ENCODE data around the gene PCDHGB3.
"Not testable (repeated sequence)": the region's sequence is repeated elsewhere in the genome, so short reads cannot be mapped to it uniquely, and the experiment has no call there.

The PCDHGB3 gene

DNA sequence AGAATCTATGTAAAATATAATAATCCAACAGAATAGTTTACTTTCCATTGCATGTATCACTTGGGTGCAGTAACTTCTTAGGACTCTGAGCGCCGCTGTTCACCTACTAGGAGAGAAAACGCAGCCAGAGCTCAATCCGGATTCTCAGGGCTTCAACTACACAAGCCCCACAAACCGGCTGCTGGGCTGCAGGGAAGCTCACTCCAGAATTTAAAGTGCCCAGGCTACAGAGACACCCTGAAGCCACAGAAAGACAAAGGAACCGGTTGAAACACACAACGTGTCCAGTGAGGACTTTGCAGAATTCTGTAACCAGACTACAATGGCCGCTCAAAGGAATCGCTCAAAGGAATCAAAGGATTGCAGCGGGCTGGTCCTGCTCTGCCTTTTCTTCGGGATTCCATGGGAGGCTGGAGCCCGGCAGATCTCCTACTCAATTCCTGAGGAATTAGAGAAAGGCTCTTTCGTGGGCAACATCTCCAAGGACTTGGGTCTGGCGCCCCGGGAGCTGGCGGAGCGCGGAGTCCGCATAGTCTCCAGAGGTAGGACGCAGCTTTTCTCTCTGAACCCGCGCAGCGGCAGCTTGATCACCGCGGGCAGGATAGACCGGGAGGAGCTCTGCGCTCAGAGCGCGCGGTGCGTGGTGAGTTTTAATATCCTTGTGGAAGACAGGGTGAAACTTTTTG, 43.0 kb downstream of the PCDHGB3 start, which contains the start of gene PCDHGA10:
PCDHGA10 (plus strand) TSS at position 134 of the 686 bp plus-strand sequence; CDS start at position 323, 189 bp downstream.
- Histone ChIP-seq H3K9ac (ENCODE audit: low read length) (peak within 1 kb of the TSS; percentile 74), H3K4ac (ENCODE audit: low read depth, low read length) (no peak within 1 kb of the TSS), H3K4me3 (ENCODE audit: low read length) (peak within 1 kb of the TSS; percentile 64), H3K4me2 (ENCODE audit: low read length) (peak within 1 kb of the TSS; percentile 37), H3K79me2 (ENCODE audit: control insufficient read depth, insufficient read depth, low read length) (no peaks in the 10 kb centered on the region), H4K5ac (ENCODE audit: low read length) (no peak within 1 kb of the TSS), H2BK15ac (replicated peaks; ENCODE audit: low read depth) (no peak within 1 kb of the TSS), H4K8ac (ENCODE audit: low read depth, low read length) (no peak within 1 kb of the TSS), H2AK5ac (ENCODE audit: low read length) (no peak within 1 kb of the TSS), H3K23ac (ENCODE audit: low read length) (no peak within 1 kb of the TSS), H3K4me1 (ENCODE audit: control insufficient read depth, low read depth, low read length) (no peaks in the 10 kb centered on the region), H2BK120ac (ENCODE audit: low read depth, low read length) (no peak within 1 kb of the TSS), H3K18ac (ENCODE audit: low read length) (no peak within 1 kb of the TSS), H3K56ac (ENCODE audit: low read length) (peak within 1 kb of the TSS; percentile 81), H2BK5ac (ENCODE audit: low read length) (no peak within 1 kb of the TSS), H3K27me3 (ENCODE audit: insufficient read depth, low read length, poor library complexity) (no peaks in the 10 kb centered on the region), H3K27ac (ENCODE audit: low read depth, low read length) (peak within 1 kb of the TSS; percentile 47), H3K79me1 (ENCODE audit: low read length) (no peaks in the 10 kb centered on the region), H3K36me3 (ENCODE audit: control insufficient read depth, insufficient read depth, low read length) (no peaks in the 10 kb centered on the region)
- peak; percentile 87 for DNase-seq
- WGBS (ENCODE audit: extremely low coverage, insufficient coverage, low lambda C conversion rate): no CpG with 5 or more reads among the region's 31 CpGs

DNA sequence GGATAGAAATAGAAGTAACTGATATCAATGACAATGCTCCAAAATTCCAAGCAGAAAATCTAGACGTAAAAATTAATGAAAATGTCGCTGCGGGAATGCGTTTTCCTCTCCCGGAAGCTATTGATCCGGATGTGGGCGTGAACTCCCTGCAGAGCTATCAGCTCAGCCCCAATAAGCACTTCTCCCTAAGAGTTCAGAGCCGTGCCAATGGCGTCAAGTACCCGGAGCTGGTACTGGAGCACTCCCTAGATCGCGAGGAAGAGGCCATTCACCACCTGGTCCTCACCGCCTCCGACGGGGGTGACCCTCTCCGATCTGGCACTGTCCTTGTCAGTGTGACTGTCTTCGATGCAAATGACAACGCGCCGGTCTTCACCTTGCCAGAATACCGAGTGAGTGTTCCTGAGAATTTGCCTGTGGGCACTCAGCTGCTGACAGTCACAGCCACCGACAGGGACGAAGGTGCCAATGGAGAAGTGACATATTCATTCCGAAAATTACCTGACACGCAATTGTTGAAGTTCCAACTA, 43.6 kb downstream of the PCDHGB3 start:
- Histone ChIP-seq H4K5ac (ENCODE audit: low read length) (no peak overlapping the region), H3K27ac (ENCODE audit: low read depth, low read length) (no peak overlapping the region), H3K4ac (ENCODE audit: low read depth, low read length) (no peak overlapping the region), H3K9ac (ENCODE audit: low read length) (peak overlapping the region; percentile 74), H3K56ac (ENCODE audit: low read length) (peak overlapping the region; percentile 81), H3K4me3 (ENCODE audit: low read length) (peak overlapping the region; percentile 64), H3K23ac (ENCODE audit: low read length) (no peak overlapping the region), H4K8ac (ENCODE audit: low read depth, low read length) (no peak overlapping the region), H2BK15ac (replicated peaks; ENCODE audit: low read depth) (no peak overlapping the region), H3K4me1 (ENCODE audit: control insufficient read depth, low read depth, low read length) (no peaks in the 10 kb centered on the region), H3K79me1 (ENCODE audit: low read length) (no peaks in the 10 kb centered on the region), H3K18ac (ENCODE audit: low read length) (no peak overlapping the region), H3K27me3 (ENCODE audit: insufficient read depth, low read length, poor library complexity) (no peaks in the 10 kb centered on the region), H3K36me3 (ENCODE audit: control insufficient read depth, insufficient read depth, low read length) (no peaks in the 10 kb centered on the region), H2AK5ac (ENCODE audit: low read length) (no peak overlapping the region), H3K4me2 (ENCODE audit: low read length) (peak overlapping the region; percentile 28), H2BK120ac (ENCODE audit: low read depth, low read length) (no peak overlapping the region), H2BK5ac (ENCODE audit: low read length) (no peak overlapping the region), H3K79me2 (ENCODE audit: control insufficient read depth, insufficient read depth, low read length) (no peaks in the 10 kb centered on the region)
- WGBS (ENCODE audit: extremely low coverage, insufficient coverage, low lambda C conversion rate): no CpG with 5 or more reads among the region's 25 CpGs
- DNase-seq: peak; percentile 48

DNA sequence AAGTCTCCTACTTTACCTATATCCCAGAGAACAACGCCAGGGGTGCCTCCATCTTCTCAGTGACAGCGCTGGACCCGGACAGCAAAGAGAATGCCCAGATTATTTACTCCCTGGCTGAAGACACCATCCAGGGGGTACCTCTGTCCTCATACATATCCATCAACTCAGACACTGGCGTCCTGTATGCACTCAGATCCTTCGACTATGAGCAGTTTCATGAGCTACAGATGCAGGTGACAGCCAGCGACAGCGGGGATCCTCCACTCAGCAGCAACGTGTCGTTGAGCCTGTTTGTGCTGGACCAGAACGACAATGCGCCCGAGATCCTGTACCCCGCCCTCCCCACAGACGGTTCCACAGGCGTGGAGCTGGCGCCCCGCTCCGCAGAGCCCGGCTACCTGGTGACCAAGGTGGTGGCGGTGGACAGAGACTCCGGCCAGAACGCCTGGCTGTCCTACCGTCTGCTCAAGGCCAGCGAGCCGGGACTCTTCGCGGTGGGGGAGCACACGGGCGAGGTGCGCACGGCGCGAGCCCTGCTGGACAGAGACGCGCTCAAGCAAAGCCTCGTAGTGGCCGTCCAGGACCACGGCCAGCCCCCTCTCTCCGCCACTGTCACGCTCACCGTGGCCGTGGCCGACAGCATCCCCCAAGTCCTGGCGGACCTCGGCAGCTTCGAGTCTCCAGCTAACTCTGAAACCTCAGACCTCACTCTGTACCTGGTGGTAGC, 44.7 kb downstream of the PCDHGB3 start:
- not testable (repeated sequence) for H3K23ac ChIP-seq (ENCODE audit: low read length); H3K4me2 ChIP-seq (ENCODE audit: low read length); H2BK15ac ChIP-seq (replicated peaks; ENCODE audit: low read depth); DNase-seq; H3K4ac ChIP-seq (ENCODE audit: low read depth, low read length); H4K5ac ChIP-seq (ENCODE audit: low read length); H3K27me3 ChIP-seq (ENCODE audit: insufficient read depth, low read length, poor library complexity); H2BK120ac ChIP-seq (ENCODE audit: low read depth, low read length); H3K18ac ChIP-seq (ENCODE audit: low read length); H3K36me3 ChIP-seq (ENCODE audit: control insufficient read depth, insufficient read depth, low read length); H3K79me1 ChIP-seq (ENCODE audit: low read length); H3K9ac ChIP-seq (ENCODE audit: low read length); H2BK5ac ChIP-seq (ENCODE audit: low read length); H3K56ac ChIP-seq (ENCODE audit: low read length); H3K79me2 ChIP-seq (ENCODE audit: control insufficient read depth, insufficient read depth, low read length); H3K27ac ChIP-seq (ENCODE audit: low read depth, low read length); H2AK5ac ChIP-seq (ENCODE audit: low read length); H3K4me3 ChIP-seq (ENCODE audit: low read length); H3K4me1 ChIP-seq (ENCODE audit: control insufficient read depth, low read depth, low read length); H4K8ac ChIP-seq (ENCODE audit: low read depth, low read length)
- no CpG with 5 or more reads among the region's 46 CpGs for WGBS (ENCODE audit: extremely low coverage, insufficient coverage, low lambda C conversion rate)

- H2BK15ac ChIP-seq (replicated peaks; ENCODE audit: low read depth); H2BK120ac ChIP-seq (ENCODE audit: low read depth, low read length); H3K56ac ChIP-seq (ENCODE audit: low read length); H2BK5ac ChIP-seq (ENCODE audit: low read length); DNase-seq; H3K23ac ChIP-seq (ENCODE audit: low read length); H3K36me3 ChIP-seq (ENCODE audit: control insufficient read depth, insufficient read depth, low read length); H3K4me2 ChIP-seq (ENCODE audit: low read length); H3K27me3 ChIP-seq (ENCODE audit: insufficient read depth, low read length, poor library complexity); H3K79me1 ChIP-seq (ENCODE audit: low read length); H3K4ac ChIP-seq (ENCODE audit: low read depth, low read length); H3K79me2 ChIP-seq (ENCODE audit: control insufficient read depth, insufficient read depth, low read length); H2AK5ac ChIP-seq (ENCODE audit: low read length); H4K8ac ChIP-seq (ENCODE audit: low read depth, low read length); H3K9ac ChIP-seq (ENCODE audit: low read length); H3K18ac ChIP-seq (ENCODE audit: low read length); H4K5ac ChIP-seq (ENCODE audit: low read length); H3K4me1 ChIP-seq (ENCODE audit: control insufficient read depth, low read depth, low read length); H3K27ac ChIP-seq (ENCODE audit: low read depth, low read length); H3K4me3 ChIP-seq (ENCODE audit: low read length): not testable (repeated sequence)
- WGBS (ENCODE audit: extremely low coverage, insufficient coverage, low lambda C conversion rate): no CpG with 5 or more reads among the region's 24 CpGs
Measured at GRCh38 chr5:141415275-141415618, 45.2 kb downstream of the PCDHGB3 start.

- H4K8ac ChIP-seq (ENCODE audit: low read depth, low read length); H4K5ac ChIP-seq (ENCODE audit: low read length); H3K4me1 ChIP-seq (ENCODE audit: control insufficient read depth, low read depth, low read length); H2AK5ac ChIP-seq (ENCODE audit: low read length); H2BK15ac ChIP-seq (replicated peaks; ENCODE audit: low read depth); H2BK120ac ChIP-seq (ENCODE audit: low read depth, low read length); H3K27ac ChIP-seq (ENCODE audit: low read depth, low read length); H2BK5ac ChIP-seq (ENCODE audit: low read length); H3K23ac ChIP-seq (ENCODE audit: low read length); H3K4ac ChIP-seq (ENCODE audit: low read depth, low read length); H3K36me3 ChIP-seq (ENCODE audit: control insufficient read depth, insufficient read depth, low read length); H3K27me3 ChIP-seq (ENCODE audit: insufficient read depth, low read length, poor library complexity); H3K18ac ChIP-seq (ENCODE audit: low read length); H3K79me2 ChIP-seq (ENCODE audit: control insufficient read depth, insufficient read depth, low read length); H3K79me1 ChIP-seq (ENCODE audit: low read length): not testable (repeated sequence)
- peak within 1 kb of the TSS; percentile 92 for H3K56ac ChIP-seq (ENCODE audit: low read length)
- peak within 1 kb of the TSS; percentile 25 for H3K4me2 ChIP-seq (ENCODE audit: low read length)
- DNase-seq: peak; percentile 92
- WGBS (ENCODE audit: extremely low coverage, insufficient coverage, low lambda C conversion rate): no CpG with 5 or more reads among the region's 47 CpGs
- peak within 1 kb of the TSS; percentile 75 for H3K9ac ChIP-seq (ENCODE audit: low read length)
- peak within 1 kb of the TSS; percentile 70 for H3K4me3 ChIP-seq (ENCODE audit: low read length)
Measured at GRCh38 chr5:141417494-141418172, 47.6 kb downstream of the PCDHGB3 start, which contains the start of gene PCDHGB7. PCDHGB7 (plus strand) TSS chr5:141417677; CDS start chr5:141417860, 183 bp downstream.

Measured in mesendoderm (in vitro differentiated cells).